Activated CD4-positive, alpha-beta T cell treated with anti-CD3 and anti-CD28 coated beads, Interleukin-2, amount 50 U/mL, for 1 hour (primary cell): ENCODE measurements around the gene PSMA8.
"Not testable (repeated sequence)": the region's sequence is repeated elsewhere in the genome, so short reads cannot be mapped to it uniquely, and the experiment has no call there.

Source experiments
- DNase-seq: peaks from one replicate; pipeline ENCODE4 v3.0.0-alpha.2; 2020

PSMA8 gene

GRCh38 chr18:26176134-26176533, 42.5 kb downstream of the PSMA8 start:
- DNase-seq: no peak

GRCh38 chr18:26181343-26181826, 47.7 kb downstream of the PSMA8 start:
- no peak for DNase-seq

GRCh38 chr18:26183395-26184112, 49.9 kb downstream of the PSMA8 start:
- DNase-seq: no peak

GRCh38 chr18:26185267-26185666, 51.6 kb downstream of the PSMA8 start:
- no peak for DNase-seq

- peak; percentile 22 for DNase-seq
Observed at GRCh38 chr18:26190506-26190905, 56.8 kb downstream of the PSMA8 start.

- DNase-seq: no peak
Observed at GRCh38 chr18:26192233-26192632, 58.6 kb downstream of the PSMA8 start.

GRCh38 chr18:26196605-26197004, 62.9 kb downstream of the PSMA8 start:
- no peak for DNase-seq

- not testable (repeated sequence) for DNase-seq
Observed at GRCh38 chr18:26202001-26202400, 68.3 kb downstream of the PSMA8 start.

- no peak for DNase-seq
Observed at GRCh38 chr18:26205318-26205717, 71.6 kb downstream of the PSMA8 start.

- no peak for DNase-seq
Observed at GRCh38 chr18:26206488-26206887, 72.8 kb downstream of the PSMA8 start.

GRCh38 chr18:26207937-26208336, 74.3 kb downstream of the PSMA8 start:
- no peak for DNase-seq

GRCh38 chr18:26208977-26209376, 75.3 kb downstream of the PSMA8 start:
- no peak for DNase-seq

GRCh38 chr18:26210147-26210546, 76.5 kb downstream of the PSMA8 start:
- DNase-seq: no peak

- peak; percentile 32 for DNase-seq
Observed at GRCh38 chr18:26215247-26215970, 81.7 kb downstream of the PSMA8 start.

- no peak for DNase-seq
Observed at GRCh38 chr18:26225022-26225693, 91.5 kb downstream of the PSMA8 start.

GRCh38 chr18:26225915-26226228, 92.2 kb downstream of the PSMA8 start:
- DNase-seq: no peak

GRCh38 chr18:26226229-26227050, 92.8 kb downstream of the PSMA8 start, which contains the start of gene TAF4B:
TAF4B (plus strand) TSS chr18:26226445; CDS start chr18:26226934, 489 bp downstream.
- peak; percentile 92 for DNase-seq

GRCh38 chr18:26227051-26227670, 93.5 kb downstream of the PSMA8 start:
- no peak for DNase-seq

GRCh38 chr18:26228562-26229260, 95.0 kb downstream of the PSMA8 start:
- DNase-seq: no peak

- DNase-seq: no peak
Observed at GRCh38 chr18:26230497-26230896, 96.8 kb downstream of the PSMA8 start.

- no peak for DNase-seq
Observed at GRCh38 chr18:26233208-26233607, 99.5 kb downstream of the PSMA8 start.

GRCh38 chr18:26237363-26237762, 103.7 kb downstream of the PSMA8 start:
- not testable (repeated sequence) for DNase-seq
